Measurements from ENCODE around the gene KSR2. TPM values are rescaled to one million over a fixed set of nuclear protein-coding genes. Genes with fewer than 3 reads are reported as not detected.

Gene KSR2
- total and polyA plus RNA-seq, 10 of the 15 experiments (the other 5 are each of a cell fraction or from before 2014, with no cell fraction given) = under 0.01 to 1.5 (median 0.01) TPM; not detected in 3

DNA sequence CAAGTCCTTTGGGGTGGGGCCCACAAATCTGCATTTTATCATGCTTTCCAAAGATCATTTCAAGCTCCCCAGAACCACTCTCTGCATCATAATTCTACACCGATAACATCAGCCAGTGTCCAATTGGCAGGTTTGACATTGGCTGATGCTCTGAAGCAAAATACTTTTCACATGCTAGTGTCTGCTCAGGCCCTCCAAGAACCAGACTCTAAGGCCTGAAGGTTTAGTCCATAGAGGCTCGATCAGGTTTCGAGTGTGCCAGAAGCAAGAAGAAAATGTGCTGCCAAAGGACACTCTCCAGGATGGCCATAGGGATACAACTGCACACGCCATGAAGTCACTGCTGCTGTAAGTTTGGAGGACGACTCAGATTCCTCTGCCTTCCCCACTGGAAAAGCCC is 280.3 kb downstream of the KSR2 start:
- no peak for FAIRE-seq
- POLR2A ChIA-PET = no interaction called here
- 23% methylated on average over 5 of the region's 5 CpGs for WGBS (ENCODE audit: insufficient coverage, insufficient replicate concordance, low lambda C conversion rate, missing lambda C conversion rate)
- Histone ChIP-seq H3K79me2 (ENCODE audit: control insufficient read depth, insufficient read depth, low read length) (no peaks in the 10 kb centered on the region), H3K9me3 (replicated peaks; ENCODE audit: control insufficient read depth, insufficient read depth, low read length) (no peaks in the 10 kb centered on the region), H3K27ac (ENCODE audit: control insufficient read depth, insufficient read depth) (no peak overlapping the region), H3K4me3 (no peak overlapping the region), H3K4me2 (ENCODE audit: control insufficient read depth, insufficient read depth) (no peak overlapping the region), H2AFZ (ENCODE audit: control insufficient read depth, low read depth, low read length) (no peak overlapping the region), H3K36me3 (ENCODE audit: control insufficient read depth in 2 of 2, insufficient read depth in 2 of 2, low read length in 1 of 2) (no peaks in the 10 kb centered on the region), H4K20me1 (ENCODE audit: control insufficient read depth, insufficient read depth) (no peaks in the 10 kb centered on the region), H3K27me3 (replicated peaks in 1 of 2; ENCODE audit: control insufficient read depth in 2 of 2, insufficient read depth in 2 of 2, low read length in 1 of 2) (no peaks in the 10 kb centered on the region), H3K4me1 (ENCODE audit: control insufficient read depth, insufficient read depth, low read length) (no peaks in the 10 kb centered on the region), H3K9ac (ENCODE audit: control insufficient read depth, insufficient read depth, low read length) (no peak overlapping the region)
- RAD21 ChIA-PET (ENCODE audit: unreplicated experiment) = no interaction called here
- SMC1A ChIA-PET (ENCODE audit: uncharacterized antibody, unreplicated experiment) = no interaction called here
- in situ Hi-C loops (cut with MboI) = no loop called here
- intact Hi-C loops (cut with micrococcal nuclease; ENCODE audit: unreplicated experiment) = no loop called here
- CTCF ChIA-PET = no interaction called here
- DNase-seq (ENCODE audit: low read depth, low spot score) = no peak
- ATAC-seq = no peak
- no TSS peak for BruUV-seq (replicated peaks)
- TF ChIP-seq NBN (IDR thresholded peaks at IDR 0.05) = no peak
- TF ChIP-seq MYC (IDR thresholded peaks at IDR 0.05; ENCODE audit: insufficient read depth, insufficient read length, insufficient replicate concordance, low read length, severe bottlenecking) = no peak
- no peak for TF ChIP-seq YBX1 (IDR thresholded peaks at IDR 0.05)
- TF ChIP-seq NFYB (IDR thresholded peaks at IDR 0.05; ENCODE audit: insufficient read depth, low read depth, low read length) = no peak
- TF ChIP-seq, protein P1, sequence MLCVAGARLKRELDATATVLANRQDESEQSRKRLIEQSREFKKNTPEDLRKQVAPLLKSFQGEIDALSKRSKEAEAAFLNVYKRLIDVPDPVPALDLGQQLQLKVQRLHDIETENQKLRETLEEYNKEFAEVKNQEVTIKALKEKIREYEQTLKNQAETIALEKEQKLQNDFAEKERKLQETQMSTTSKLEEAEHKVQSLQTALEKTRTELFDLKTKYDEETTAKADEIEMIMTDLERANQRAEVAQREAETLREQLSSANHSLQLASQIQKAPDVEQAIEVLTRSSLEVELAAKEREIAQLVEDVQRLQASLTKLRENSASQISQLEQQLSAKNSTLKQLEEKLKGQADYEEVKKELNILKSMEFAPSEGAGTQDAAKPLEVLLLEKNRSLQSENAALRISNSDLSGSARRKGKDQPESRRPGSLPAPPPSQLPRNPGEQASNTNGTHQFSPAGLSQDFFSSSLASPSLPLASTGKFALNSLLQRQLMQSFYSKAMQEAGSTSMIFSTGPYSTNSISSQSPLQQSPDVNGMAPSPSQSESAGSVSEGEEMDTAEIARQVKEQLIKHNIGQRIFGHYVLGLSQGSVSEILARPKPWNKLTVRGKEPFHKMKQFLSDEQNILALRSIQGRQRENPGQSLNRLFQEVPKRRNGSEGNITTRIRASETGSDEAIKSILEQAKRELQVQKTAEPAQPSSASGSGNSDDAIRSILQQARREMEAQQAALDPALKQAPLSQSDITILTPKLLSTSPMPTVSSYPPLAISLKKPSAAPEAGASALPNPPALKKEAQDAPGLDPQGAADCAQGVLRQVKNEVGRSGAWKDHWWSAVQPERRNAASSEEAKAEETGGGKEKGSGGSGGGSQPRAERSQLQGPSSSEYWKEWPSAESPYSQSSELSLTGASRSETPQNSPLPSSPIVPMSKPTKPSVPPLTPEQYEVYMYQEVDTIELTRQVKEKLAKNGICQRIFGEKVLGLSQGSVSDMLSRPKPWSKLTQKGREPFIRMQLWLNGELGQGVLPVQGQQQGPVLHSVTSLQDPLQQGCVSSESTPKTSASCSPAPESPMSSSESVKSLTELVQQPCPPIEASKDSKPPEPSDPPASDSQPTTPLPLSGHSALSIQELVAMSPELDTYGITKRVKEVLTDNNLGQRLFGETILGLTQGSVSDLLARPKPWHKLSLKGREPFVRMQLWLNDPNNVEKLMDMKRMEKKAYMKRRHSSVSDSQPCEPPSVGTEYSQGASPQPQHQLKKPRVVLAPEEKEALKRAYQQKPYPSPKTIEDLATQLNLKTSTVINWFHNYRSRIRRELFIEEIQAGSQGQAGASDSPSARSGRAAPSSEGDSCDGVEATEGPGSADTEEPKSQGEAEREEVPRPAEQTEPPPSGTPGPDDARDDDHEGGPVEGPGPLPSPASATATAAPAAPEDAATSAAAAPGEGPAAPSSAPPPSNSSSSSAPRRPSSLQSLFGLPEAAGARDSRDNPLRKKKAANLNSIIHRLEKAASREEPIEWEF (IDR thresholded peaks at IDR 0.05; ENCODE audit: insufficient replicate concordance, low read depth, low read length) = no peak
- no peak for TF ChIP-seq SMARCA5 (IDR thresholded peaks at IDR 0.05)
- TF ChIP-seq E4F1 (IDR thresholded peaks at IDR 0.05; ENCODE audit: borderline replicate concordance, partially characterized antibody) = no peak
- TF ChIP-seq TARDBP (IDR thresholded peaks at IDR 0.05; ENCODE audit: borderline replicate concordance) = no peak
- TF ChIP-seq NKRF (conservative IDR thresholded peaks at IDR 0.05) = no peak
- TF ChIP-seq FOXK2 (IDR thresholded peaks at IDR 0.05) = no peak
- TF ChIP-seq BCL11A (IDR thresholded peaks at IDR 0.05; ENCODE audit: low read depth, low read length) = no peak
- TF ChIP-seq RAD21 (IDR thresholded peaks at IDR 0.05; ENCODE audit: insufficient read depth, low read depth, low read length) = no peak
- TF ChIP-seq ASH2L (IDR thresholded peaks at IDR 0.05; ENCODE audit: borderline replicate concordance, low read depth) = no peak
- TF ChIP-seq FOS (IDR thresholded peaks at IDR 0.05; ENCODE audit: borderline replicate concordance, extremely low read depth, insufficient read length) = no peak
- TF ChIP-seq HDGF (IDR thresholded peaks at IDR 0.05) = no peak

Data from GM12878 (cell line).